HepG2 (cell line): Measurements from ENCODE around the gene BIN1. TPM values are rescaled to one million over a fixed set of nuclear protein-coding genes. Genes with fewer than 3 reads are reported as not detected.

Experiments used
- ATAC-seq: fragments of 200-7000 bp; cut with Tn5 transposase; 3 replicates; pipeline ENCODE4 v1.9.1; 2020; ENCODE audit warnings: mild to moderate bottlenecking, moderate library complexity
- BruUV-seq: library from RNA; stranded (reverse); fragments of 400-500 nt; replicated peaks from 2 replicates; lab custom pipeline; 2021; lab: Mats Ljungman, UMichigan
- CTCF ChIA-PET: fragments of 300-600 bp; formaldehyde crosslinking; extraction: SDS; loops from one replicate; lab custom pipeline; 2021; ENCODE audit warnings: low total read pairs, inconsistent platforms, low intra/inter-chr PET ratio; lab: Yijun Ruan, JAX
- POLR2A ChIA-PET: fragments of 350-600 bp; sonication (Branson Sonifier 250); formaldehyde crosslinking; loops from one replicate; lab custom pipeline; 2020; ENCODE audit warnings: antibody characterized with exemption, inconsistent platforms; lab: Yijun Ruan, JAX
- DNase-seq: peaks from one replicate; pipeline ENCODE4 v3.0.0-alpha.2; 2015; ENCODE audit warnings: low spot score
- FAIRE-seq: peaks from 3 replicates; lab custom pipeline; 2011; peaks lifted over from hg19 to GRCh38; lab: Jason Lieb, UNC
- H2AFZ ChIP-seq: one replicate; pipeline ENCODE4 v1.6.1; 2011; ENCODE audit warnings: low read length, inconsistent platforms
- H3K27ac ChIP-seq: fragments of 300-600 bp; 3 replicates; pipeline ENCODE4 v1.8.0; 2011; ENCODE audit warnings: mixed run types, mild to moderate bottlenecking, mixed read lengths, low read length, inconsistent platforms; ENCODE audit not compliant: insufficient read depth; ENCODE audit errors: extremely low read length
- H3K27me3 ChIP-seq, 2 experiments: fragments of 200-600 bp in 1 of 2; 2 replicates in 1 of 2; 3 replicates in 1 of 2; pipeline versions ENCODE4 v1.6.0 to v1.8.0; 2011; ENCODE audit warnings: low read length in 2 of 2, mild to moderate bottlenecking in 2 of 2, moderate library complexity in 2 of 2, inconsistent platforms in 1 of 2; ENCODE audit not compliant: insufficient read depth in 2 of 2, control insufficient read depth in 1 of 2
- H3K36me3 ChIP-seq, 2 experiments: fragments of 200-600 bp in 1 of 2; replicated peaks in 1 of 2; 2 replicates in 1 of 2; 3 replicates in 1 of 2; pipeline versions ENCODE4 v1.5.1 to v1.8.0; 2011; ENCODE audit warnings: low read length in 2 of 2, inconsistent platforms in 1 of 2; ENCODE audit not compliant: insufficient read depth in 2 of 2, control insufficient read depth in 1 of 2
- H3K4me1 ChIP-seq: 2 replicates; pipeline ENCODE4 v1.5.1; 2012; ENCODE audit warnings: low read length, inconsistent platforms; ENCODE audit not compliant: insufficient read depth
- H3K4me2 ChIP-seq: 2 replicates; pipeline ENCODE4 v1.6.0; 2011; ENCODE audit warnings: low read depth, low read length, inconsistent platforms
- H3K4me3 ChIP-seq, 3 experiments: fragments of 200-600 bp in 1 of 3; sonication (generic), shearing (Covaris generic) in 1 of 3; replicated peaks in 1 of 3; 2 replicates each; pipeline ENCODE4 v1.5.1; 2011 to 2016; ENCODE audit warnings: low read length in 3 of 3, inconsistent platforms in 2 of 3, low read depth in 2 of 3, mild to moderate bottlenecking in 2 of 3, control low read depth in 1 of 3, mixed read lengths in 1 of 3; ENCODE audit not compliant: insufficient read depth in 1 of 3
- H3K79me2 ChIP-seq: one replicate; pipeline ENCODE4 v1.6.1; 2011; ENCODE audit warnings: low read length, inconsistent platforms; ENCODE audit not compliant: insufficient read depth
- H3K9ac ChIP-seq: 2 replicates; pipeline ENCODE4 v1.6.0; 2011; ENCODE audit warnings: mild to moderate bottlenecking, low read depth, low read length, inconsistent platforms; ENCODE audit not compliant: insufficient read depth
- H3K9me3 ChIP-seq: 2 replicates; pipeline ENCODE4 v1.5.1; 2012; ENCODE audit warnings: mild to moderate bottlenecking, low read length
- H4K20me1 ChIP-seq: 2 replicates; pipeline ENCODE4 v1.6.0; 2011; ENCODE audit warnings: inconsistent platforms, mild to moderate bottlenecking, low read length, moderate library complexity; ENCODE audit not compliant: insufficient read depth
- ARID3A ChIP-seq: IDR thresholded peaks from 2 replicates; pipeline ENCODE4 v1.6.1; 2012; ENCODE audit warnings: low read depth, low read length, improper control_type of control experiment
- DNMT1 ChIP-seq: sonication (generic); formaldehyde crosslinking; IDR thresholded peaks from 2 replicates; pipeline ENCODE4 v1.5.1; 2020; ENCODE audit warnings: mild to moderate bottlenecking, missing genetic modification reagents
- EZH2 ChIP-seq: conservative IDR thresholded peaks from 2 replicates; pipeline ENCODE4 v1.6.1; 2012; ENCODE audit warnings: mild to moderate bottlenecking, low read depth, low read length, moderate library complexity
- FOSL2 ChIP-seq: sonication (generic); formaldehyde crosslinking; IDR thresholded peaks from 2 replicates; pipeline ENCODE4 v1.4.0; 2020; ENCODE audit warnings: missing genetic modification reagents
- HNF4G ChIP-seq, 2 experiments: sonication (generic) in 1 of 2; formaldehyde crosslinking in 1 of 2; IDR thresholded peaks; 2 replicates each; pipeline versions ENCODE4 v1.4.0 to v1.6.1; 2011 to 2020; ENCODE audit warnings: borderline replicate concordance in 2 of 2, low read depth in 2 of 2, mild to moderate bottlenecking in 2 of 2, low read length in 1 of 2, missing genetic modification reagents in 1 of 2, moderate library complexity in 1 of 2
- HNRNPLL ChIP-seq: fragments of 200-400 bp; formaldehyde crosslinking; IDR thresholded peaks from 2 replicates; pipeline ENCODE4 v1.6.1; 2017; ENCODE audit warnings: mild to moderate bottlenecking, low read depth, low read length; ENCODE audit not compliant: poor library complexity, severe bottlenecking
- KAT7 ChIP-seq: IDR thresholded peaks from 2 replicates; pipeline ENCODE4 v1.6.1; 2018; ENCODE audit warnings: borderline replicate concordance, missing compliant biosample characterization
- SMAD1 ChIP-seq: sonication (generic); formaldehyde crosslinking; IDR thresholded peaks from 2 replicates; pipeline ENCODE4 v1.4.0; 2020; ENCODE audit warnings: missing genetic modification reagents, low read depth, mild to moderate bottlenecking, borderline replicate concordance
- TERF1 ChIP-seq: sonication (generic); formaldehyde crosslinking; IDR thresholded peaks from 2 replicates; pipeline ENCODE4 v1.8.0; 2022; ENCODE audit warnings: mild to moderate bottlenecking, missing genetic modification reagents, moderate library complexity
- TFDP2 ChIP-seq: sonication (generic); formaldehyde crosslinking; IDR thresholded peaks from 2 replicates; pipeline ENCODE4 v1.4.0; 2020; ENCODE audit warnings: missing genetic modification reagents
- THRA ChIP-seq: sonication (generic); formaldehyde crosslinking; IDR thresholded peaks from 2 replicates; pipeline ENCODE4 v1.4.0; 2020; ENCODE audit warnings: missing genetic modification reagents, borderline replicate concordance
- ZFP90 ChIP-seq: sonication (generic); formaldehyde crosslinking; IDR thresholded peaks from 2 replicates; pipeline ENCODE4 v1.8.0; 2022; ENCODE audit warnings: missing genetic modification reagents, mild to moderate bottlenecking, inconsistent platforms, borderline replicate concordance
- ZFY ChIP-seq: sonication (generic); formaldehyde crosslinking; IDR thresholded peaks from 2 replicates; pipeline ENCODE4 v1.4.0; 2020; ENCODE audit warnings: missing genetic modification reagents
- ZNF180 ChIP-seq: sonication (generic); formaldehyde crosslinking; IDR thresholded peaks from 2 replicates; pipeline ENCODE4 v1.4.0; 2020; ENCODE audit warnings: low read depth, missing genetic modification reagents, borderline replicate concordance
- ZNF33A ChIP-seq: sonication (generic); formaldehyde crosslinking; IDR thresholded peaks from 2 replicates; pipeline ENCODE4 v1.5.1; 2020; ENCODE audit warnings: missing genetic modification reagents, mild to moderate bottlenecking, moderate library complexity, borderline replicate concordance
- ZNF703 ChIP-seq: sonication (generic); formaldehyde crosslinking; IDR thresholded peaks from 2 replicates; pipeline ENCODE4 v1.5.1; 2020; ENCODE audit warnings: missing genetic modification reagents, mild to moderate bottlenecking, moderate library complexity, borderline replicate concordance
- ZNF850 ChIP-seq: sonication (generic); formaldehyde crosslinking; conservative IDR thresholded peaks from 2 replicates; pipeline ENCODE4 v1.9.0; 2021; ENCODE audit warnings: mild to moderate bottlenecking, missing genetic modification reagents
- WGBS: methylation state at CpG from one replicate; pipeline ENCODE4 v1.1.6; 2017; ENCODE audit warnings: low lambda C conversion rate; 5-methylcytosine and 5-hydroxymethylcytosine counted together
- in situ Hi-C: cut with HindIII; loops from 2 replicates; pipeline ENCODE4 v1.10.0; 2017; ENCODE audit warnings: low pct_unique_long_range_greater_than_20kb; ENCODE audit not compliant: extremely low pct_ligation_motif_present
- intact Hi-C: fragments of 100-400 bp; cut with micrococcal nuclease; formaldehyde crosslinking; loops from one replicate; pipeline ENCODE4 v1.10.0; 2022; ENCODE audit not compliant: unreplicated experiment
- polyA plus RNA-seq, 8 experiments: library from polyadenylated mRNA; depleted of rRNA in 3 of 8; stranded (reverse) in 7 of 8; unstranded in 1 of 8; fragments of >200 nt; fragmentation: Illumina TruSeq in 4 of 8; extraction: Trizol in 4 of 8; gene quantifications; 2 replicates each; pipeline versions ENCODE4 v1.2.1 to v1.2.3, GENCODE V29; 2011 to 2016; ENCODE audit warnings: low read depth in 4 of 8, missing spikeins in 1 of 8, mixed read lengths in 1 of 8; ENCODE audit not compliant: insufficient read depth in 1 of 8
- total RNA-seq, 5 experiments: library from RNA; depleted of rRNA; stranded (reverse); fragments of >200 nt; fragmentation: Illumina TruSeq; extraction: Trizol; gene quantifications; 2 replicates each; pipeline ENCODE4 v1.2.3, GENCODE V29; 2016; ENCODE audit warnings: low read depth in 1 of 5

The BIN1 gene
- total and polyA plus RNA-seq, 2 of the 13 experiments (the other 11 are each of a cell fraction or from before 2014, with no cell fraction given) = 0.93 to 1.2 TPM

- intact Hi-C loops = no loop called here
- H3K27me3 ChIP-seq = peaks cover 4 to 11% of the 10 kb centered on the region in 2 experiments; a peak in 3 of 5 replicates
- no peak overlapping the region for H2AFZ ChIP-seq
- H3K9me3 ChIP-seq = no peaks in the 10 kb centered on the region
- no peak for FAIRE-seq
- no peaks in the 10 kb centered on the region for H4K20me1 ChIP-seq
- POLR2A ChIA-PET = no interaction called here
- no peaks in the 10 kb centered on the region for H3K4me1 ChIP-seq
- TF ChIP-seq SMAD1 (CRISPR knock-in tag) (no peak), FOSL2 (CRISPR knock-in tag) (no peak), ZNF850 (CRISPR knock-in tag) (no peak), HNRNPLL (no peak), EZH2 (no peak), TERF1 (CRISPR knock-in tag) (no peak), DNMT1 (CRISPR knock-in tag) (no peak), HNF4G (IDR thresholded peaks at IDR 0.05; ENCODE audit: borderline replicate concordance, low read depth, low read length) (no peak), HNF4G (CRISPR knock-in tag; IDR thresholded peaks at IDR 0.05; ENCODE audit: borderline replicate concordance, low read depth) (no peak), ZNF703 (CRISPR knock-in tag) (no peak), KAT7 (no peak), THRA (CRISPR knock-in tag) (no peak), ARID3A (no peak), ZNF180 (CRISPR knock-in tag) (no peak), ZFY (CRISPR knock-in tag) (no peak), ZNF33A (CRISPR knock-in tag) (no peak), TFDP2 (CRISPR knock-in tag) (no peak), ZFP90 (CRISPR knock-in tag) (no peak)
- no peak overlapping the region for H3K4me2 ChIP-seq
- no peaks in the 10 kb centered on the region for H3K36me3 ChIP-seq
- H3K4me3 ChIP-seq = no peak overlapping the region
- no TSS peak for BruUV-seq
- H3K79me2 ChIP-seq = no peaks in the 10 kb centered on the region
- WGBS = 68% methylated on average over 4 of the region's 4 CpGs
- H3K27ac ChIP-seq = no peak overlapping the region
- DNase-seq = no peak
- in situ Hi-C loops = no loop called here
- CTCF ChIA-PET = no interaction called here
- no peak for ATAC-seq
- H3K9ac ChIP-seq = no peak overlapping the region
These were observed 23.5 kb upstream of the BIN1 start for GRCh38 chr2:127130421-127130820.
